K562 (cell line): ENCODE results near the gene MCM3. TPM values are rescaled to one million over a fixed set of nuclear protein-coding genes. Genes with fewer than 3 reads are reported as not detected.
A peak's percentile ranks its signal among the peaks of the same experiment; 100 is the strongest.

ENCODE experiments used
- ATAC-seq: fragments of 200-7000 bp; cut with Tn5 transposase; 3 replicates; pipeline ENCODE4 v1.9.1; 2020; ENCODE audit warnings: moderate library complexity
- BruUV-seq: library from RNA; stranded (reverse); fragments of 400-500 nt; replicated peaks from 2 replicates; lab custom pipeline; 2021; lab: Mats Ljungman, UMichigan
- CTCF ChIA-PET: fragments of 300-600 bp; formaldehyde crosslinking; extraction: SDS; loops from one replicate; lab custom pipeline; 2021; ENCODE audit warnings: low intra/inter-chr PET ratio; lab: Yijun Ruan, JAX
- POLR2A ChIA-PET: fragments of 300-600, 350-650 bp; sonication (Branson Sonifier 250); formaldehyde crosslinking; extraction: SDS; loops from one replicate; lab custom pipeline; 2021; ENCODE audit warnings: antibody characterized with exemption, inconsistent platforms; lab: Yijun Ruan, JAX
- DNase-seq, 4 experiments: peaks; one replicate each; pipeline versions ENCODE4 v3.0.0 to v3.0.0-alpha.2; 2011 to 2018; ENCODE audit warnings: low spot score in 3 of 4, mixed read lengths in 3 of 4; ENCODE audit errors: extremely low read depth in 1 of 4
- FAIRE-seq: peaks from 2 replicates; lab custom pipeline; 2011; peaks lifted over from hg19 to GRCh38; lab: Jason Lieb, UNC
- H2AFZ ChIP-seq: 2 replicates; pipeline ENCODE4 v1.6.0; 2011; ENCODE audit warnings: low read depth, low read length, control low read depth, inconsistent platforms
- H3K27ac ChIP-seq: fragments of 200-600 bp; 3 replicates; pipeline ENCODE4 v1.8.0; 2011; ENCODE audit warnings: low read depth, mild to moderate bottlenecking, control low read depth, inconsistent platforms, low read length, moderate library complexity, mixed read lengths; ENCODE audit errors: extremely low read depth
- H3K27me3 ChIP-seq, 2 experiments: fragments of 300-600 bp in 1 of 2; 2 replicates in 1 of 2; 3 replicates in 1 of 2; pipeline versions ENCODE4 v1.6.0 to v1.8.0; 2011; ENCODE audit warnings: inconsistent platforms in 2 of 2, low read length in 2 of 2, mild to moderate bottlenecking in 1 of 2, mixed read lengths in 1 of 2, moderate library complexity in 1 of 2; ENCODE audit not compliant: control insufficient read depth in 2 of 2, insufficient read depth in 2 of 2
- H3K36me3 ChIP-seq: fragments of 300-600 bp; 3 replicates; pipeline ENCODE4 v1.8.0; 2011; ENCODE audit warnings: mild to moderate bottlenecking, low read length, inconsistent platforms; ENCODE audit not compliant: control insufficient read depth, insufficient read depth
- H3K4me1 ChIP-seq, 2 experiments: fragments of 200-600 bp in 1 of 2; replicated peaks in 1 of 2; 2 replicates in 1 of 2; 3 replicates in 1 of 2; pipeline versions ENCODE4 v1.5.1 to v1.8.0; 2011; ENCODE audit warnings: inconsistent platforms in 2 of 2, low read length in 2 of 2, mild to moderate bottlenecking in 1 of 2, mixed read lengths in 1 of 2, moderate library complexity in 1 of 2; ENCODE audit not compliant: control insufficient read depth in 2 of 2, insufficient read depth in 2 of 2
- H3K4me2 ChIP-seq: 2 replicates; pipeline ENCODE4 v1.6.1; 2011; ENCODE audit warnings: low read length, control low read depth, inconsistent platforms, mixed read lengths; ENCODE audit not compliant: insufficient read depth
- H3K4me3 ChIP-seq: fragments of 200-600 bp; sonication (generic), shearing (Covaris generic); 2 replicates; pipeline ENCODE4 v1.5.1; 2016; ENCODE audit warnings: control low read depth, inconsistent platforms
- H3K79me2 ChIP-seq: fragments of 200-600 bp; 3 replicates; pipeline ENCODE4 v1.8.0; 2011; ENCODE audit warnings: low read length, inconsistent platforms; ENCODE audit not compliant: control insufficient read depth, insufficient read depth
- H3K9ac ChIP-seq, 2 experiments: 2 replicates each; pipeline versions ENCODE4 v1.6.0 to v1.6.1; 2011; ENCODE audit warnings: low read depth in 2 of 2, low read length in 2 of 2, control low read depth in 1 of 2, inconsistent platforms in 1 of 2, mild to moderate bottlenecking in 1 of 2, mixed read lengths in 1 of 2; ENCODE audit not compliant: insufficient read depth in 1 of 2
- H3K9me1 ChIP-seq: one replicate; pipeline ENCODE4 v1.6.0; 2011; ENCODE audit warnings: inconsistent platforms, mild to moderate bottlenecking, low read length, moderate library complexity; ENCODE audit not compliant: control insufficient read depth, insufficient read depth
- H3K9me3 ChIP-seq: replicated peaks from 2 replicates; pipeline ENCODE4 v1.5.1; 2011; ENCODE audit warnings: low read depth, low read length, inconsistent platforms; ENCODE audit not compliant: control insufficient read depth, insufficient read depth
- H4K20me1 ChIP-seq: replicated peaks from 2 replicates; pipeline ENCODE4 v1.6.1; 2011; ENCODE audit warnings: low read length, inconsistent platforms, mixed read lengths; ENCODE audit not compliant: control insufficient read depth, insufficient read depth
- DDX20 ChIP-seq: fragments of 450-650 bp; IDR thresholded peaks from 2 replicates; pipeline ENCODE4 v1.6.1; 2016; ENCODE audit warnings: missing genetic modification characterization, low read depth, mild to moderate bottlenecking, missing compliant biosample characterization, moderate library complexity
- WGBS: fragments of 100-300 bp; shearing (Covaris generic); methylation state at CpG from one replicate; pipeline ENCODE4 v1.1.6; 2016; ENCODE audit warnings: low coverage, mixed read lengths; ENCODE audit not compliant: insufficient coverage; ENCODE audit errors: missing lambda C conversion rate; 5-methylcytosine and 5-hydroxymethylcytosine counted together
- in situ Hi-C: fragments of 300-500 bp; cut with MboI; formaldehyde crosslinking; loops from 4 replicates; pipeline ENCODE4 v1.15.0; 2018; ENCODE audit warnings: inconsistent platforms, mixed read lengths
- intact Hi-C: fragments of 100-400 bp; cut with micrococcal nuclease; formaldehyde crosslinking; loops from 2 replicates; pipeline ENCODE4 v1.14.2; 2022
- polyA plus RNA-seq, 8 experiments: library from polyadenylated mRNA; depleted of rRNA in 4 of 8; stranded (reverse) in 5 of 8; unstranded in 3 of 8; fragments of >200 nt; fragmentation: Nextera tagmentation in 2 of 8; fragmentation: Illumina TruSeq in 1 of 8; extraction: Ambion mirVana in 2 of 8; extraction: Trizol in 1 of 8; gene quantifications; 2 replicates each; pipeline versions ENCODE4 v1.2.1 to v1.2.3, GENCODE V29; 2011 to 2014; ENCODE audit warnings: inconsistent platforms in 1 of 8, missing spikeins in 1 of 8
- total RNA-seq, 7 experiments: library from RNA; depleted of rRNA in 6 of 7; stranded (reverse); fragments of >200 nt in 6 of 7; fragmentation: Illumina TruSeq in 2 of 7; extraction: Trizol in 2 of 7; gene quantifications; 2 replicates each; pipeline versions ENCODE4 v1.2.1 to v1.2.3, GENCODE V29; 2011 to 2021; ENCODE audit warnings: low replicate concordance in 1 of 7
- TF ChIP-seq, protein P1 (sequence below), 2 experiments: fragments of 450-650 bp; formaldehyde crosslinking in 1 of 2; IDR thresholded peaks; 2 replicates each; pipeline versions ENCODE4 v1.4.0 to v1.6.1; 2014 to 2020; ENCODE audit warnings: mild to moderate bottlenecking in 2 of 2, borderline replicate concordance in 1 of 2, low read depth in 1 of 2

The MCM3 gene
- total and polyA plus RNA-seq, 9 of the 15 experiments (the other 6 are each of a cell fraction or from before 2014, with no cell fraction given) = 76.1 to 270 (median 250) TPM

DNA sequence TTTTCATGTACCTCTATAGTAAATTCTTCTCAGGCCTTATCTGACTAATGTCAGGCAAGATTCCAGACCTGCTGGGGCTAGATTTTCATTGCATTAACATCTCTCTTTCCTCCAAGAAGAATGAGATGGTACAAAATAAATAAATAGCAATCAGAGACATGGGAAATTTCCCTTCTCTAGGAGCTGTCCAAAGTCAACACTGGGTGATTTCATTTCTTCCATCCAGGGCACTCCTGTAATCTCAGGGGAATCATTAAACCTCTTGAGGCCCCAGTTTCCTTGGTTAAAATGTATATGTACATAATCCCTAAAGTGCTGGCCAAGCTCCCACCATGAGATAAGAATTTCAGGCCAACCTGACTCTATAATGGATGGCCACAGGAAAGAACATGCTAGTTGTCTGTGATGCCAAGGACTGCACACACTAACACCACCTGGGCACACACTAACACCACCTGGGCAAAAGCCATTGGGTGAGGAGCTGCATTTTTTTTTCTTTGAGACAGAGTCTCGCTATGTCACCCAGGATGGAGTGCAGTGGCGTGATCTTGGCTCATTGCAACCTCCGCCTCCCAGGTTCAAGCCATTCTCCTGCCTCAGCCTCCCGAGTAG is 41.2 kb downstream of the MCM3 start:
- WGBS = 6% methylated on average over 4 of the region's 4 CpGs
- ATAC-seq (no peak), FAIRE-seq (no peak), DNase-seq (no peak)
- Histone ChIP-seq H3K9me1 (no peaks in the 10 kb centered on the region), H3K79me2 (no peaks in the 10 kb centered on the region), H3K9ac (no peak overlapping the region), H4K20me1 (no peaks in the 10 kb centered on the region), H3K9me3 (no peaks in the 10 kb centered on the region), H3K36me3 (no peaks in the 10 kb centered on the region), H3K4me1 (no peaks in the 10 kb centered on the region), H3K27me3 (peaks cover 23 to 34% of the 10 kb centered on the region in 2 experiments; a peak in 4 of 5 replicates), H3K4me3 (no peak overlapping the region), H2AFZ (no peak overlapping the region), H3K4me2 (no peak overlapping the region), H3K27ac (no peak overlapping the region)
- no peak for TF ChIP-seq DDX20 (tag)
- TF ChIP-seq, protein P1, sequence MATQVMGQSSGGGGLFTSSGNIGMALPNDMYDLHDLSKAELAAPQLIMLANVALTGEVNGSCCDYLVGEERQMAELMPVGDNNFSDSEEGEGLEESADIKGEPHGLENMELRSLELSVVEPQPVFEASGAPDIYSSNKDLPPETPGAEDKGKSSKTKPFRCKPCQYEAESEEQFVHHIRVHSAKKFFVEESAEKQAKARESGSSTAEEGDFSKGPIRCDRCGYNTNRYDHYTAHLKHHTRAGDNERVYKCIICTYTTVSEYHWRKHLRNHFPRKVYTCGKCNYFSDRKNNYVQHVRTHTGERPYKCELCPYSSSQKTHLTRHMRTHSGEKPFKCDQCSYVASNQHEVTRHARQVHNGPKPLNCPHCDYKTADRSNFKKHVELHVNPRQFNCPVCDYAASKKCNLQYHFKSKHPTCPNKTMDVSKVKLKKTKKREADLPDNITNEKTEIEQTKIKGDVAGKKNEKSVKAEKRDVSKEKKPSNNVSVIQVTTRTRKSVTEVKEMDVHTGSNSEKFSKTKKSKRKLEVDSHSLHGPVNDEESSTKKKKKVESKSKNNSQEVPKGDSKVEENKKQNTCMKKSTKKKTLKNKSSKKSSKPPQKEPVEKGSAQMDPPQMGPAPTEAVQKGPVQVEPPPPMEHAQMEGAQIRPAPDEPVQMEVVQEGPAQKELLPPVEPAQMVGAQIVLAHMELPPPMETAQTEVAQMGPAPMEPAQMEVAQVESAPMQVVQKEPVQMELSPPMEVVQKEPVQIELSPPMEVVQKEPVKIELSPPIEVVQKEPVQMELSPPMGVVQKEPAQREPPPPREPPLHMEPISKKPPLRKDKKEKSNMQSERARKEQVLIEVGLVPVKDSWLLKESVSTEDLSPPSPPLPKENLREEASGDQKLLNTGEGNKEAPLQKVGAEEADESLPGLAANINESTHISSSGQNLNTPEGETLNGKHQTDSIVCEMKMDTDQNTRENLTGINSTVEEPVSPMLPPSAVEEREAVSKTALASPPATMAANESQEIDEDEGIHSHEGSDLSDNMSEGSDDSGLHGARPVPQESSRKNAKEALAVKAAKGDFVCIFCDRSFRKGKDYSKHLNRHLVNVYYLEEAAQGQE (IDR thresholded peaks at IDR 0.05; ENCODE audit: borderline replicate concordance) = peak; percentile 27; the same call in 1 of the 2 replicates
- TF ChIP-seq, protein P1 (CRISPR knock-in tag; IDR thresholded peaks at IDR 0.05; ENCODE audit: low read depth) = no peak
- in situ Hi-C loops (no loop called here), intact Hi-C loops (no loop called here)
- POLR2A ChIA-PET = interaction anchor here (0.9 kb wide), 1 partner anchor 10 kb away, joined by 3 read pairs; no protein-coding TSS in a partner anchor
- BruUV-seq = no TSS peak
- CTCF ChIA-PET = no interaction called here
